HepG2 (cell line): ENCODE results near the gene EPB41L2. TPM values are rescaled to one million over a fixed set of nuclear protein-coding genes. Genes with fewer than 3 reads are reported as not detected.
A peak's percentile ranks its signal among the peaks of the same experiment; 100 is the strongest.

Source experiments
- CHD4 ChIP-seq: fragments of 200-600 bp; sonication (generic); IDR thresholded peaks from 2 replicates; pipeline ENCODE4 v1.7.0; 2017; ENCODE audit warnings: mild to moderate bottlenecking, low read length, borderline replicate concordance
- ERF ChIP-seq: IDR thresholded peaks from 2 replicates; pipeline ENCODE4 v1.6.1; 2018; ENCODE audit warnings: missing biosample characterization, missing genetic modification reagents
- ESRRA ChIP-seq: sonication (generic); formaldehyde crosslinking; IDR thresholded peaks from 2 replicates; pipeline ENCODE4 v1.5.1; 2020; ENCODE audit warnings: mild to moderate bottlenecking, low read depth, missing genetic modification reagents
- KAT2B ChIP-seq: fragments of 150-350 bp; IDR thresholded peaks from 2 replicates; pipeline ENCODE4 v1.6.1; 2014; ENCODE audit warnings: low read depth, low read length, borderline replicate concordance
- KLF13 ChIP-seq: sonication (generic); formaldehyde crosslinking; IDR thresholded peaks from 2 replicates; pipeline ENCODE4 v1.4.0; 2020; ENCODE audit warnings: mild to moderate bottlenecking, missing genetic modification reagents
- LCORL ChIP-seq, 2 experiments: fragments of 450-650 bp in 1 of 2; sonication (generic) in 1 of 2; formaldehyde crosslinking in 1 of 2; IDR thresholded peaks; 2 replicates each; pipeline versions ENCODE4 v1.5.0 to v1.6.1; 2017 to 2020; ENCODE audit warnings: antibody characterized with exemption in 1 of 2, missing genetic modification reagents in 1 of 2
- MEF2D ChIP-seq: sonication (generic); formaldehyde crosslinking; IDR thresholded peaks from 2 replicates; pipeline ENCODE4 v1.5.1; 2020; ENCODE audit warnings: mild to moderate bottlenecking, missing genetic modification reagents
- NCOA2 ChIP-seq: sonication (generic); formaldehyde crosslinking; IDR thresholded peaks from 2 replicates; pipeline ENCODE4 v1.8.0; 2022; ENCODE audit warnings: inconsistent platforms
- NCOA5 ChIP-seq: sonication (generic); formaldehyde crosslinking; IDR thresholded peaks from 2 replicates; pipeline ENCODE4 v1.4.0; 2020; ENCODE audit warnings: missing genetic modification reagents
- NFATC3 ChIP-seq: sonication (generic); formaldehyde crosslinking; IDR thresholded peaks from 2 replicates; pipeline ENCODE4 v1.5.1; 2020; ENCODE audit warnings: mild to moderate bottlenecking, missing genetic modification reagents
- NFE2 ChIP-seq: sonication (generic); formaldehyde crosslinking; IDR thresholded peaks from 2 replicates; pipeline ENCODE4 v1.4.0; 2020; ENCODE audit warnings: missing genetic modification reagents
- PHF5A ChIP-seq: IDR thresholded peaks from one replicate; pipeline ENCODE4 v1.6.1; 2018; ENCODE audit warnings: low read depth, missing genetic modification reagents; ENCODE audit not compliant: unreplicated experiment
- RAD21 ChIP-seq: fragments of 450-650 bp; formaldehyde crosslinking; IDR thresholded peaks from 2 replicates; pipeline ENCODE4 v1.5.0; 2020; ENCODE audit warnings: mild to moderate bottlenecking
- TCF7 ChIP-seq: sonication (generic); IDR thresholded peaks from 2 replicates; pipeline ENCODE4 v1.6.1; 2016; ENCODE audit warnings: antibody characterized with exemption, low read depth
- THYN1 ChIP-seq: sonication (generic); formaldehyde crosslinking; IDR thresholded peaks from 2 replicates; pipeline ENCODE4 v1.8.1; 2023; ENCODE audit warnings: low read depth, mild to moderate bottlenecking, moderate library complexity, missing genetic modification reagents, borderline replicate concordance
- ZNF234 ChIP-seq: sonication (generic); formaldehyde crosslinking; conservative IDR thresholded peaks from 2 replicates; pipeline ENCODE4 v1.5.1; 2020; ENCODE audit warnings: mild to moderate bottlenecking, missing genetic modification reagents
- ZNF350 ChIP-seq: sonication (generic); formaldehyde crosslinking; IDR thresholded peaks from 2 replicates; pipeline ENCODE4 v1.4.0; 2020; ENCODE audit warnings: mild to moderate bottlenecking, low read depth, missing genetic modification reagents, borderline replicate concordance
- ZNF503 ChIP-seq: sonication (generic); formaldehyde crosslinking; IDR thresholded peaks from 2 replicates; pipeline ENCODE4 v1.4.0; 2020; ENCODE audit warnings: missing genetic modification reagents
- ZNF614 ChIP-seq: IDR thresholded peaks from 2 replicates; pipeline ENCODE4 v1.6.1; 2018; ENCODE audit warnings: missing biosample characterization, missing genetic modification reagents, inconsistent platforms, borderline replicate concordance
- ZNF7 ChIP-seq: IDR thresholded peaks from 2 replicates; pipeline ENCODE4 v1.6.1; 2016; ENCODE audit warnings: missing biosample characterization, missing genetic modification reagents
- ZNF703 ChIP-seq: sonication (generic); formaldehyde crosslinking; IDR thresholded peaks from 2 replicates; pipeline ENCODE4 v1.5.1; 2020; ENCODE audit warnings: missing genetic modification reagents, mild to moderate bottlenecking, moderate library complexity, borderline replicate concordance
- polyA plus RNA-seq, 8 experiments: library from polyadenylated mRNA; depleted of rRNA in 3 of 8; stranded (reverse) in 7 of 8; unstranded in 1 of 8; fragments of >200 nt; fragmentation: Illumina TruSeq in 4 of 8; extraction: Trizol in 4 of 8; gene quantifications; 2 replicates each; pipeline versions ENCODE4 v1.2.1 to v1.2.3, GENCODE V29; 2011 to 2016; ENCODE audit warnings: low read depth in 4 of 8, missing spikeins in 1 of 8, mixed read lengths in 1 of 8; ENCODE audit not compliant: insufficient read depth in 1 of 8
- total RNA-seq, 5 experiments: library from RNA; depleted of rRNA; stranded (reverse); fragments of >200 nt; fragmentation: Illumina TruSeq; extraction: Trizol; gene quantifications; 2 replicates each; pipeline ENCODE4 v1.2.3, GENCODE V29; 2016; ENCODE audit warnings: low read depth in 1 of 5
- TF ChIP-seq, protein P1 (sequence below): sonication (generic); formaldehyde crosslinking; IDR thresholded peaks from 2 replicates; pipeline ENCODE4 v1.5.0; 2020; ENCODE audit warnings: missing genetic modification reagents
- TF ChIP-seq, protein P2 (sequence below): sonication (generic); formaldehyde crosslinking; IDR thresholded peaks from 2 replicates; pipeline ENCODE4 v1.9.0; 2021; ENCODE audit warnings: missing genetic modification reagents, borderline replicate concordance
- TF ChIP-seq, protein P3 (sequence below): sonication (generic); formaldehyde crosslinking; IDR thresholded peaks from 2 replicates; pipeline ENCODE4 v1.4.0; 2020; ENCODE audit warnings: low read depth, mild to moderate bottlenecking, missing genetic modification reagents

EPB41L2 gene
- total and polyA plus RNA-seq, 2 of the 13 experiments (the other 11 are each of a cell fraction or from before 2014, with no cell fraction given), result 41.7 to 56.4 TPM

DNA sequence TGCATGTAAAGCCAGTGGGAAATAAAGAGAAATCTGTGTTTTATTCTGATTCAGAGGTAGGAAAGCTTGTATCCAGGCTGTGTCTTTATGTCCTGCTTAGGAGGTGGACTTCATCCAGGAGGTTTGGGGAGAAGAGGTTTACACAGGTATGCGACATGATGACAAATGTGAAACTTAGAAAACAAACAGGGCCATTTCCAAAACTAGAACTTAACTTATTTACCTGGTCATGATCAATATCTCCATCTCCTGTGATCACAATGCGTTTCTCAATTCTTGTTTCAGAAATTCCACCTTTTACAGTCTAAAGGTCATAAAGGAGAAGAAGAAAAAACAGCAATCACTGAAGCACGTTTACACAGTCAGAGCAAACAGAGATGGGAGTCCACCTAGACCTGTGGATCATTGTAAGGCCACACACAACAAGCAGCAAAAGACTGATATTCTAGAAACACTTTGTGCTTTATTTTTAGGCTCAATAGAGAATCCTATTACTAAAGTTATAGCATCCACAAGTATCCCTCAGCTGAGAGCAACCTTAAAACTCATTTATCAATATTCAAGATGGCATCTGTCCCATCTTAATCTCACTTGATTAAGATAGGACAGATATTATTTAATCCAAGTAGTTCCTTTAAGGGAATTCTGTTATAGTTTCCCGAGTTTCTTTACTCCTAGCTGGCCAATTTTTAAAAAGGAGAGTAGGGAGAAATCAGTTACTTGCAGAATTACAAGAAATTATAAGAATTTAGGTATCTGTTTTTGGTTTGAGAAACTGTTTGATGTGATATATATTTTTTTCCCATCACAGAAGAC is 199.4 kb downstream of the EPB41L2 start (continued):
- TF ChIP-seq THYN1 (CRISPR knock-in tag), result no peak; the same call in 1 of the 2 replicates
- 0 out of 2 replicates have a peak, but pooled peaks have one; percentile 29 for TF ChIP-seq RAD21 (CRISPR knock-in tag)
- TF ChIP-seq NFE2 (CRISPR knock-in tag), result no peak
- TF ChIP-seq ERF (CRISPR knock-in tag), result peak; percentile 96
- peak; percentile 35; the same call in 1 of the 2 replicates for TF ChIP-seq ZNF7
- TF ChIP-seq ZNF614 (CRISPR knock-in tag), result peak; percentile 96
- peak; percentile 98 for TF ChIP-seq ZNF503 (CRISPR knock-in tag)
- TF ChIP-seq NFATC3 (CRISPR knock-in tag), result no peak
- TF ChIP-seq KLF13 (CRISPR knock-in tag), result no peak
- no peak for TF ChIP-seq ZNF350
- TF ChIP-seq, protein P1, sequence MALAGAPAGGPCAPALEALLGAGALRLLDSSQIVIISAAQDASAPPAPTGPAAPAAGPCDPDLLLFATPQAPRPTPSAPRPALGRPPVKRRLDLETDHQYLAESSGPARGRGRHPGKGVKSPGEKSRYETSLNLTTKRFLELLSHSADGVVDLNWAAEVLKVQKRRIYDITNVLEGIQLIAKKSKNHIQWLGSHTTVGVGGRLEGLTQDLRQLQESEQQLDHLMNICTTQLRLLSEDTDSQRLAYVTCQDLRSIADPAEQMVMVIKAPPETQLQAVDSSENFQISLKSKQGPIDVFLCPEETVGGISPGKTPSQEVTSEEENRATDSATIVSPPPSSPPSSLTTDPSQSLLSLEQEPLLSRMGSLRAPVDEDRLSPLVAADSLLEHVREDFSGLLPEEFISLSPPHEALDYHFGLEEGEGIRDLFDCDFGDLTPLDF (CRISPR knock-in tag), result 0 out of 2 replicates have a peak, but pooled peaks have one; percentile 16
- TF ChIP-seq KAT2B, result no peak
- TF ChIP-seq PHF5A (CRISPR knock-in tag), result peak; percentile 70
- peak; percentile 97 for TF ChIP-seq TCF7
- peak; percentile 90 for TF ChIP-seq ESRRA (CRISPR knock-in tag)
- TF ChIP-seq, protein P2, sequence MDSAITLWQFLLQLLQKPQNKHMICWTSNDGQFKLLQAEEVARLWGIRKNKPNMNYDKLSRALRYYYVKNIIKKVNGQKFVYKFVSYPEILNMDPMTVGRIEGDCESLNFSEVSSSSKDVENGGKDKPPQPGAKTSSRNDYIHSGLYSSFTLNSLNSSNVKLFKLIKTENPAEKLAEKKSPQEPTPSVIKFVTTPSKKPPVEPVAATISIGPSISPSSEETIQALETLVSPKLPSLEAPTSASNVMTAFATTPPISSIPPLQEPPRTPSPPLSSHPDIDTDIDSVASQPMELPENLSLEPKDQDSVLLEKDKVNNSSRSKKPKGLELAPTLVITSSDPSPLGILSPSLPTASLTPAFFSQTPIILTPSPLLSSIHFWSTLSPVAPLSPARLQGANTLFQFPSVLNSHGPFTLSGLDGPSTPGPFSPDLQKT, result no peak
- TF ChIP-seq ZNF234, result no peak
- TF ChIP-seq LCORL (IDR thresholded peaks at IDR 0.05), result peak; percentile 97
- TF ChIP-seq LCORL (CRISPR knock-in tag; IDR thresholded peaks at IDR 0.05), result peak; percentile 100
- peak; percentile 54 for TF ChIP-seq ZNF703 (CRISPR knock-in tag)
- peak; percentile 99 for TF ChIP-seq MEF2D
- TF ChIP-seq NCOA5 (CRISPR knock-in tag), result no peak
- TF ChIP-seq NCOA2, result peak; percentile 99
- TF ChIP-seq, protein P3, sequence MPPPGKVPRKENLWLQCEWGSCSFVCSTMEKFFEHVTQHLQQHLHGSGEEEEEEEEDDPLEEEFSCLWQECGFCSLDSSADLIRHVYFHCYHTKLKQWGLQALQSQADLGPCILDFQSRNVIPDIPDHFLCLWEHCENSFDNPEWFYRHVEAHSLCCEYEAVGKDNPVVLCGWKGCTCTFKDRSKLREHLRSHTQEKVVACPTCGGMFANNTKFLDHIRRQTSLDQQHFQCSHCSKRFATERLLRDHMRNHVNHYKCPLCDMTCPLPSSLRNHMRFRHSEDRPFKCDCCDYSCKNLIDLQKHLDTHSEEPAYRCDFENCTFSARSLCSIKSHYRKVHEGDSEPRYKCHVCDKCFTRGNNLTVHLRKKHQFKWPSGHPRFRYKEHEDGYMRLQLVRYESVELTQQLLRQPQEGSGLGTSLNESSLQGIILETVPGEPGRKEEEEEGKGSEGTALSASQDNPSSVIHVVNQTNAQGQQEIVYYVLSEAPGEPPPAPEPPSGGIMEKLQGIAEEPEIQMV, result no peak
- TF ChIP-seq CHD4, result peak; percentile 72; the same call in 1 of the 2 replicates
